ENCODE data around the gene C1orf74. TPM values are rescaled to one million over a fixed set of nuclear protein-coding genes. Genes with fewer than 3 reads are reported as not detected.

C1orf74 gene
- total RNA-seq, 6 donors from 2014 or later = 0.89 to 3.2 (median 1.8) TPM

- Histone ChIP-seq H3K27me3 (no peaks in the 10 kb centered on the region), H3K27ac (peak overlapping the region in 2 of 4 donors; percentile 15 to 60), H3K4me1 (peaks cover 4 to 13% (median 7%) of the 10 kb centered on the region in 4 donors), H3K4me3 (no peak overlapping the region), H3K36me3 (no peaks in the 10 kb centered on the region), H3K9me3 (no peaks in the 10 kb centered on the region)
- no peak for ATAC-seq (ENCODE audit: low FRiP score in 2 of 2)
- TF ChIP-seq, protein P1, sequence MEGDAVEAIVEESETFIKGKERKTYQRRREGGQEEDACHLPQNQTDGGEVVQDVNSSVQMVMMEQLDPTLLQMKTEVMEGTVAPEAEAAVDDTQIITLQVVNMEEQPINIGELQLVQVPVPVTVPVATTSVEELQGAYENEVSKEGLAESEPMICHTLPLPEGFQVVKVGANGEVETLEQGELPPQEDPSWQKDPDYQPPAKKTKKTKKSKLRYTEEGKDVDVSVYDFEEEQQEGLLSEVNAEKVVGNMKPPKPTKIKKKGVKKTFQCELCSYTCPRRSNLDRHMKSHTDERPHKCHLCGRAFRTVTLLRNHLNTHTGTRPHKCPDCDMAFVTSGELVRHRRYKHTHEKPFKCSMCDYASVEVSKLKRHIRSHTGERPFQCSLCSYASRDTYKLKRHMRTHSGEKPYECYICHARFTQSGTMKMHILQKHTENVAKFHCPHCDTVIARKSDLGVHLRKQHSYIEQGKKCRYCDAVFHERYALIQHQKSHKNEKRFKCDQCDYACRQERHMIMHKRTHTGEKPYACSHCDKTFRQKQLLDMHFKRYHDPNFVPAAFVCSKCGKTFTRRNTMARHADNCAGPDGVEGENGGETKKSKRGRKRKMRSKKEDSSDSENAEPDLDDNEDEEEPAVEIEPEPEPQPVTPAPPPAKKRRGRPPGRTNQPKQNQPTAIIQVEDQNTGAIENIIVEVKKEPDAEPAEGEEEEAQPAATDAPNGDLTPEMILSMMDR (IDR thresholded peaks at IDR 0.05) = no peak
- TF ChIP-seq POLR2AphosphoS5 (IDR thresholded peaks at IDR 0.05) = no peak
- no peak for TF ChIP-seq POLR2A (IDR thresholded peaks at IDR 0.05)
- DNase-seq = no peak
- WGBS, 2 donors = 56 to 67% methylated on average over 5 of the region's 5 CpGs
Observed at GRCh38 chr1:209751627-209752231, 32.6 kb downstream of the C1orf74 start.

GRCh38 chr1:209749670-209750323, 34.6 kb downstream of the C1orf74 start:
- Histone ChIP-seq H3K27ac (peak overlapping the region in 1 of 4 donors; percentile 45), H3K4me1 (peaks cover 0 to 13% (median 7%) of the 10 kb centered on the region in 4 donors), H3K4me3 (no peak overlapping the region)

DNA sequence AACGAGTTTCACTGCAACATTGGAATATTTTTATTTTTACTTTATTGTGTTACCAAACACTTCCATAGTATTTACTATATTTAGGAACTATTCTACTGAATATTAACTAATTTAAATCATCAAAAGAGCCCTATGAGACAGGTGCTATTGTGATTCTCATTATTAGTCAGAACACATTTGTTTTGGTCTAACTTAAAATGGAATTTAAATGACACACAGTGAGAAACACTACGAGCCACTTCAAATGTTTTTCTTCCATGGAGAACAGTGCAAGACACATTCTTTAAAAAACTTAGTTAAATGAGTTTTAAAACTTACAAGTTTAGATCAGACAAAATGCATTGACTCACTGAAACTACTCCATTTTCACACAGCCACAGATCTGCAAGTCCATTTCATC, 35.2 kb downstream of the C1orf74 start:
- Histone ChIP-seq H3K27ac (peak overlapping the region in 1 of 4 donors; percentile 45), H3K9me3 (no peaks in the 10 kb centered on the region), H3K36me3 (no peaks in the 10 kb centered on the region), H3K4me1 (peaks cover 0 to 13% (median 7%) of the 10 kb centered on the region in 4 donors), H3K4me3 (no peak overlapping the region), H3K27me3 (no peaks in the 10 kb centered on the region)
- ATAC-seq (ENCODE audit: low FRiP score in 2 of 2) = no peak
- TF ChIP-seq, protein P1 (IDR thresholded peaks at IDR 0.05) = no peak
- TF ChIP-seq EP300 (IDR thresholded peaks at IDR 0.05) = no peak
- no peak for TF ChIP-seq POLR2A (IDR thresholded peaks at IDR 0.05)
- no peak for TF ChIP-seq POLR2AphosphoS5 (IDR thresholded peaks at IDR 0.05)
- WGBS, 2 donors = 65 to 67% methylated on average over 2 of the region's 2 CpGs
- DNase-seq = no peak

More at GRCh38 chr1:209749670-209750323, 34.6 kb downstream of the C1orf74 start:
- TF ChIP-seq POLR2A (IDR thresholded peaks at IDR 0.05) = no peak
- TF ChIP-seq EP300 (IDR thresholded peaks at IDR 0.05) = no peak
- TF ChIP-seq, protein P1 (IDR thresholded peaks at IDR 0.05) = no peak
- no peak for TF ChIP-seq POLR2AphosphoS5 (IDR thresholded peaks at IDR 0.05)
- DNase-seq (no peak), ATAC-seq (ENCODE audit: low FRiP score in 2 of 2) (no peak)
- 52 to 58% methylated on average over 6 of the region's 6 CpGs for WGBS, 2 donors
- Histone ChIP-seq H3K9me3 (no peaks in the 10 kb centered on the region), H3K27me3 (no peaks in the 10 kb centered on the region), H3K36me3 (no peaks in the 10 kb centered on the region)

DNA sequence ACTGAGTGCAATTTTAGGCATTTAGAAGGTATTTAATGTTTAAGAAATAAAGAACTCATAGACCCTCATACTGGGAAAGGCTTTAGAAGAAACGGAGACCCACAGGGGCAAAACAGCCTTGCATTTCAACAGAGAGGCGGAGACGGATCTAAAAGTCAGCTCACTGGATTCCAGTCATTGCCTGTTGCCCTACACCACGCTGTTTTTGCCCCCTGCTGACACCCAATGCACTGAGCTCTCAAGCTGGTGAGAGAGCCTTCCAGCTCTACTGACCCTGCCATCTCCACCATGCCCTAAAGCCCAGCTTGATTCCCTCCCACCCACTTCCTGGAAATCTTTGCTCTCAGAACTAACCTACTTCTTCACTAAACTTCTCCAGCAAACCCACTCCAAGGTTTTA, 35.7 kb downstream of the C1orf74 start:
- ATAC-seq (ENCODE audit: low FRiP score in 2 of 2) (no peak), DNase-seq (no peak)
- 72 to 73% methylated on average over 4 of the region's 4 CpGs for WGBS, 2 donors
- Histone ChIP-seq H3K9me3 (no peaks in the 10 kb centered on the region), H3K36me3 (no peaks in the 10 kb centered on the region), H3K4me3 (no peak overlapping the region), H3K4me1 (peaks cover 0 to 13% (median 7%) of the 10 kb centered on the region in 4 donors), H3K27me3 (no peaks in the 10 kb centered on the region), H3K27ac (no peak overlapping the region)
- no peak for TF ChIP-seq POLR2A (IDR thresholded peaks at IDR 0.05)
- no peak for TF ChIP-seq POLR2AphosphoS5 (IDR thresholded peaks at IDR 0.05)
- no peak for TF ChIP-seq EP300 (IDR thresholded peaks at IDR 0.05)
- TF ChIP-seq, protein P1 (IDR thresholded peaks at IDR 0.05) = no peak
